Measurements from ENCODE around the gene ADAMTSL1. TPM values are rescaled to one million over a fixed set of nuclear protein-coding genes. Genes with fewer than 3 reads are reported as not detected.

The ADAMTSL1 gene
- total RNA-seq, 1 experiment from 2014 or later, result 1.2 TPM

DNA sequence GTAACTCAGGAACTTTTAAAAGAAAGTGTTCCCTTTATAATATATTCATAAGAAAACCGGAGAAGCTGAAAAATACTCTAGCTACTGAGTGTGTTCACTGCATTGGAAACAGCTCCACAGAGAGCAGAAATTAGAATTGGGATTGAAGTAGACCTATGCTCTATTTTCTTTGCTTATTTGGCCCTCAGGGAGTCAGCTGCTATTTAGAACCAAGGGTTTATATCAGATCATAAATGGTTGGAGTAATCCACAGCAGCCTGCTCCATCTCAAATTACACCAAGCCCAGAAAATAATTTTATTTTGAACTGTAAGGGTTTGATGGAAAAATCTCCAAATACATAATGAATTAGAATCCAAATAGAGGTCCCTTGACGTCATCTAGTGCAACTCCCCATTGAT lies 202.6 kb downstream of the ADAMTSL1 start:
- Mint-ChIP-seq H3K27me3 (ENCODE audit: low read depth) (no peaks in the 10 kb centered on the region), H3K4me1 (no peaks in the 10 kb centered on the region), H3K4me3 (no peak overlapping the region), H3K27ac (no peak overlapping the region), H3K36me3 (ENCODE audit: insufficient read depth in 1 of 3, low read depth in 3 of 3) (no peaks in the 10 kb centered on the region), H3K9me3 (no peaks in the 10 kb centered on the region)
- no peaks in the 10 kb centered on the region for H4K20me1 ChIP-seq (ENCODE audit: control insufficient read depth, insufficient read depth, insufficient read length)
- H3K14ac ChIP-seq (ENCODE audit: insufficient read depth, low read length), result no peak overlapping the region
- no peak overlapping the region for H2AK5ac ChIP-seq (ENCODE audit: insufficient read length, low read length)
- H3K27me3 ChIP-seq (ENCODE audit: insufficient read depth, low read length), result no peaks in the 10 kb centered on the region
- no peak overlapping the region for H4K8ac ChIP-seq (replicated peaks; ENCODE audit: insufficient read length, low read depth, low read length)
- no peak overlapping the region for H3K27ac ChIP-seq (ENCODE audit: insufficient read length, low read depth, low read length)
- no peak overlapping the region for H2AFZ ChIP-seq (ENCODE audit: low read length)
- no peak overlapping the region for H3K4ac ChIP-seq (ENCODE audit: low read depth, low read length)
- TF ChIP-seq, protein P1, sequence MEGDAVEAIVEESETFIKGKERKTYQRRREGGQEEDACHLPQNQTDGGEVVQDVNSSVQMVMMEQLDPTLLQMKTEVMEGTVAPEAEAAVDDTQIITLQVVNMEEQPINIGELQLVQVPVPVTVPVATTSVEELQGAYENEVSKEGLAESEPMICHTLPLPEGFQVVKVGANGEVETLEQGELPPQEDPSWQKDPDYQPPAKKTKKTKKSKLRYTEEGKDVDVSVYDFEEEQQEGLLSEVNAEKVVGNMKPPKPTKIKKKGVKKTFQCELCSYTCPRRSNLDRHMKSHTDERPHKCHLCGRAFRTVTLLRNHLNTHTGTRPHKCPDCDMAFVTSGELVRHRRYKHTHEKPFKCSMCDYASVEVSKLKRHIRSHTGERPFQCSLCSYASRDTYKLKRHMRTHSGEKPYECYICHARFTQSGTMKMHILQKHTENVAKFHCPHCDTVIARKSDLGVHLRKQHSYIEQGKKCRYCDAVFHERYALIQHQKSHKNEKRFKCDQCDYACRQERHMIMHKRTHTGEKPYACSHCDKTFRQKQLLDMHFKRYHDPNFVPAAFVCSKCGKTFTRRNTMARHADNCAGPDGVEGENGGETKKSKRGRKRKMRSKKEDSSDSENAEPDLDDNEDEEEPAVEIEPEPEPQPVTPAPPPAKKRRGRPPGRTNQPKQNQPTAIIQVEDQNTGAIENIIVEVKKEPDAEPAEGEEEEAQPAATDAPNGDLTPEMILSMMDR (conservative IDR thresholded peaks at IDR 0.05), result no peak
- DNase-seq, result no peak
- H3K4me2 ChIP-seq (ENCODE audit: insufficient read depth, insufficient read length, low read length), result no peak overlapping the region
- no peak overlapping the region for H4K91ac ChIP-seq (ENCODE audit: insufficient read length, low read depth, low read length)
- no peaks in the 10 kb centered on the region for H3K23me2 ChIP-seq (ENCODE audit: insufficient read length, low read depth, low read length, poor library complexity, severe bottlenecking)
- no peak overlapping the region for H2BK15ac ChIP-seq (ENCODE audit: low read depth, low read length)
- no peak overlapping the region for H4K5ac ChIP-seq (ENCODE audit: insufficient read length, low read depth, low read length)
- no peak overlapping the region for H2BK20ac ChIP-seq (ENCODE audit: low read depth, low read length, poor library complexity, severe bottlenecking)
- no peaks in the 10 kb centered on the region for H3K79me2 ChIP-seq (ENCODE audit: insufficient read depth, low read length)
- H2BK120ac ChIP-seq (ENCODE audit: low read depth, low read length, poor library complexity, severe bottlenecking), result no peak overlapping the region
- H3K23ac ChIP-seq (ENCODE audit: insufficient read length, low read depth, low read length), result no peak overlapping the region
- no peak overlapping the region for H2BK12ac ChIP-seq (ENCODE audit: insufficient read length, low read depth, low read length)
- WGBS (ENCODE audit: extremely low coverage, insufficient read length, low lambda C conversion rate), result no CpG with 5 or more reads among the region's 2 CpGs
- no peak overlapping the region for H3K18ac ChIP-seq (ENCODE audit: insufficient read length, low read depth, low read length)
- no peak overlapping the region for H3T11ph ChIP-seq (ENCODE audit: low read length)
- no peaks in the 10 kb centered on the region for H3K4me1 ChIP-seq (ENCODE audit: insufficient read depth, low read length)
- no peak overlapping the region for H3K9ac ChIP-seq (ENCODE audit: extremely low read depth, insufficient read length, low read length)
- no peaks in the 10 kb centered on the region for H3K79me1 ChIP-seq (ENCODE audit: insufficient read depth, low read depth, low read length, poor library complexity, severe bottlenecking)
- no peak overlapping the region for H2BK5ac ChIP-seq (ENCODE audit: insufficient read length, low read length)
- no peak overlapping the region for H3K56ac ChIP-seq (ENCODE audit: insufficient read length, low read depth, low read length)
- H3K9me3 ChIP-seq (ENCODE audit: control insufficient read depth, low read depth, low read length), result no peaks in the 10 kb centered on the region

All from H9 (cell line).